ENCODE data around the gene MBOAT1. TPM values are rescaled to one million over a fixed set of nuclear protein-coding genes. Genes with fewer than 3 reads are reported as not detected.

The MBOAT1 gene
- total RNA-seq, 1 donor from 2014 or later: 6.6 TPM

DNA sequence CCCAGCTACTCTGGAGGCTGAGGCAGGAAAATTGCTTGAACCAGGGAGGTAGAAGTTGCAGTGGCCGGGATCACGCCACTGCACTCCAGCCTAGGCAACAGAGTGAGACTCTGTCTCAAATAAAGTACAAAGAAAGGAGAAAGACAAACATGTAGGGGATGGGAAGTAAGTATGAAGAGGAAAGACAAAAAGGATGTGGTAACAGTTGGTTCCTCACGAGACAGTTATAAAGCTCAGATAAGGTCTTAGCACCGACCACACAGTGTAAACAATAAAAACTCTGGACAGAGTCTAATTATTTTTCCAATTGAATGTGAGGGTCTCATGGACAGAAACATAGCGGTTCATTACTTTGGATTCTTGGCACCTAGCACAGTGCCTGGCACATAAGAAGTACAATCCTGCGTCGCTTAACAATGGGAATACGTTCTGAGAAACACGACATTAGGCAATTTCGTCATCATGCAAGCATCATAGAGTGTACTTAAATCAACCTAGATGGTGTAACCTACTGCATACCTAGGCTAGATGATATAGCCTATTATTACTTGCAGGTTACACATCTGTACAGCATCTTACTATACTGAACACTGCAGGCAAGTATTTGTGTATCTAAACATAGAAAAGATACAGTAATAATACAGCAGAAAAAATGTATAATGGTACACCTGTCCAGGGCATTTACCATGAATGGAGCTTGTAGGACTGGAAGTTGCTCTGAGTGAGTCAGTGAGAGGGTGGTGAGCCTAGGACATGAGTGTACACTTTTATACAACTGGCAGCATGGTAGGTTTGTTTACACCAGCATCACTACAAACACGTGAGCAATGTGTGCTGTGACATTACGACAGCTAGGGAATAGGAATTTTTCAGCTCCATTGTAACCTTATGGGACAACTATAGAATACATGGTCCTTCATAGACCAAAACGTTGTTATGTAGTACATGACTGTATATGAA lies 38.2 kb downstream of the MBOAT1 start:
- Mint-ChIP-seq H3K9me3 (ENCODE audit: unreplicated experiment) (no peaks in the 10 kb centered on the region), H3K4me3 (ENCODE audit: unreplicated experiment) (no peak overlapping the region), H3K4me1 (ENCODE audit: unreplicated experiment) (no peaks in the 10 kb centered on the region), H3K27me3 (ENCODE audit: unreplicated experiment) (no peaks in the 10 kb centered on the region), H3K36me3 (ENCODE audit: unreplicated experiment) (no peaks in the 10 kb centered on the region), H3K27ac (ENCODE audit: unreplicated experiment) (no peak overlapping the region)
- no peak for DNase-seq (ENCODE audit: extremely low spot score, unreplicated experiment)
- TF ChIP-seq, protein P1, sequence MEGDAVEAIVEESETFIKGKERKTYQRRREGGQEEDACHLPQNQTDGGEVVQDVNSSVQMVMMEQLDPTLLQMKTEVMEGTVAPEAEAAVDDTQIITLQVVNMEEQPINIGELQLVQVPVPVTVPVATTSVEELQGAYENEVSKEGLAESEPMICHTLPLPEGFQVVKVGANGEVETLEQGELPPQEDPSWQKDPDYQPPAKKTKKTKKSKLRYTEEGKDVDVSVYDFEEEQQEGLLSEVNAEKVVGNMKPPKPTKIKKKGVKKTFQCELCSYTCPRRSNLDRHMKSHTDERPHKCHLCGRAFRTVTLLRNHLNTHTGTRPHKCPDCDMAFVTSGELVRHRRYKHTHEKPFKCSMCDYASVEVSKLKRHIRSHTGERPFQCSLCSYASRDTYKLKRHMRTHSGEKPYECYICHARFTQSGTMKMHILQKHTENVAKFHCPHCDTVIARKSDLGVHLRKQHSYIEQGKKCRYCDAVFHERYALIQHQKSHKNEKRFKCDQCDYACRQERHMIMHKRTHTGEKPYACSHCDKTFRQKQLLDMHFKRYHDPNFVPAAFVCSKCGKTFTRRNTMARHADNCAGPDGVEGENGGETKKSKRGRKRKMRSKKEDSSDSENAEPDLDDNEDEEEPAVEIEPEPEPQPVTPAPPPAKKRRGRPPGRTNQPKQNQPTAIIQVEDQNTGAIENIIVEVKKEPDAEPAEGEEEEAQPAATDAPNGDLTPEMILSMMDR (IDR thresholded peaks at IDR 0.05): no peak

GRCh38 chr6:20172842-20173456 lies 39.3 kb downstream of the MBOAT1 start:
- TF ChIP-seq, protein P1 (IDR thresholded peaks at IDR 0.05): no peak
- Mint-ChIP-seq H3K27me3 (ENCODE audit: unreplicated experiment) (no peaks in the 10 kb centered on the region), H3K27ac (ENCODE audit: unreplicated experiment) (no peak overlapping the region), H3K36me3 (ENCODE audit: unreplicated experiment) (no peaks in the 10 kb centered on the region), H3K4me1 (ENCODE audit: unreplicated experiment) (no peaks in the 10 kb centered on the region), H3K4me3 (ENCODE audit: unreplicated experiment) (no peak overlapping the region), H3K9me3 (ENCODE audit: unreplicated experiment) (no peaks in the 10 kb centered on the region)
- no peak for DNase-seq (ENCODE audit: extremely low spot score, unreplicated experiment)

GRCh38 chr6:20170455-20171148 lies 41.7 kb downstream of the MBOAT1 start:
- no peak overlapping the region for H3K4me3 Mint-ChIP-seq (ENCODE audit: unreplicated experiment)
- no peaks in the 10 kb centered on the region for H3K9me3 Mint-ChIP-seq (ENCODE audit: unreplicated experiment)
- no peaks in the 10 kb centered on the region for H3K4me1 Mint-ChIP-seq (ENCODE audit: unreplicated experiment)
- no peaks in the 10 kb centered on the region for H3K36me3 Mint-ChIP-seq (ENCODE audit: unreplicated experiment)
- no peak for DNase-seq (ENCODE audit: extremely low spot score, unreplicated experiment)
- no peaks in the 10 kb centered on the region for H3K27me3 Mint-ChIP-seq (ENCODE audit: unreplicated experiment)
- TF ChIP-seq, protein P1 (IDR thresholded peaks at IDR 0.05): no peak
- H3K27ac Mint-ChIP-seq (ENCODE audit: unreplicated experiment): no peak overlapping the region

- Mint-ChIP-seq H3K36me3 (ENCODE audit: unreplicated experiment) (no peaks in the 10 kb centered on the region), H3K27me3 (ENCODE audit: unreplicated experiment) (no peaks in the 10 kb centered on the region)
Observed at GRCh38 chr6:20169786-20170185, 42.5 kb downstream of the MBOAT1 start.

More at GRCh38 chr6:20169786-20170185, 42.5 kb downstream of the MBOAT1 start:
- no peak for DNase-seq (ENCODE audit: extremely low spot score, unreplicated experiment)
- H3K27ac Mint-ChIP-seq (ENCODE audit: unreplicated experiment): no peak overlapping the region
- H3K4me3 Mint-ChIP-seq (ENCODE audit: unreplicated experiment): no peak overlapping the region
- no peaks in the 10 kb centered on the region for H3K4me1 Mint-ChIP-seq (ENCODE audit: unreplicated experiment)
- no peaks in the 10 kb centered on the region for H3K9me3 Mint-ChIP-seq (ENCODE audit: unreplicated experiment)
- TF ChIP-seq, protein P1 (IDR thresholded peaks at IDR 0.05): no peak
